Mesothelial cell of epicardium (in vitro differentiated cells): ENCODE results near the gene ENDOV. TPM values are rescaled to one million over a fixed set of nuclear protein-coding genes. Genes with fewer than 3 reads are reported as not detected.

Source experiments
- DNase-seq, 2 experiments: peaks; one replicate each; pipeline ENCODE4 v3.0.0; 2021; ENCODE audit warnings: low spot score in 2 of 2; ENCODE audit not compliant: unreplicated experiment in 2 of 2
- H3K27ac Mint-ChIP-seq: 2 replicates; pipeline ENCODE4 v1.8.0; 2021; ENCODE audit warnings: mixed read lengths
- H3K27me3 Mint-ChIP-seq: 2 replicates; pipeline ENCODE4 v1.8.0; 2021; ENCODE audit warnings: low read depth, mixed read lengths
- H3K36me3 Mint-ChIP-seq: 2 replicates; pipeline ENCODE4 v1.8.0; 2021; ENCODE audit warnings: mixed read lengths
- H3K4me1 Mint-ChIP-seq: 2 replicates; pipeline ENCODE4 v1.8.0; 2021; ENCODE audit warnings: mixed read lengths
- H3K4me3 Mint-ChIP-seq: 2 replicates; pipeline ENCODE4 v1.8.0; 2021; ENCODE audit warnings: mild to moderate bottlenecking, moderate library complexity, mixed read lengths
- H3K9me3 Mint-ChIP-seq: 2 replicates; pipeline ENCODE4 v1.8.0; 2021; ENCODE audit warnings: mixed read lengths
- total RNA-seq: library from RNA; stranded (reverse); gene quantifications from 3 replicates; pipeline ENCODE4 v1.2.1, GENCODE V29; 2021
- TF ChIP-seq, protein P1 (sequence below): fragments of 200-600 bp; sonication (generic); IDR thresholded peaks from one replicate; pipeline ENCODE4 v1.5.0; 2021; ENCODE audit warnings: antibody characterized with exemption; ENCODE audit not compliant: unreplicated experiment

Gene ENDOV
- total RNA-seq, 1 donor from 2014 or later = 43.0 TPM

DNA sequence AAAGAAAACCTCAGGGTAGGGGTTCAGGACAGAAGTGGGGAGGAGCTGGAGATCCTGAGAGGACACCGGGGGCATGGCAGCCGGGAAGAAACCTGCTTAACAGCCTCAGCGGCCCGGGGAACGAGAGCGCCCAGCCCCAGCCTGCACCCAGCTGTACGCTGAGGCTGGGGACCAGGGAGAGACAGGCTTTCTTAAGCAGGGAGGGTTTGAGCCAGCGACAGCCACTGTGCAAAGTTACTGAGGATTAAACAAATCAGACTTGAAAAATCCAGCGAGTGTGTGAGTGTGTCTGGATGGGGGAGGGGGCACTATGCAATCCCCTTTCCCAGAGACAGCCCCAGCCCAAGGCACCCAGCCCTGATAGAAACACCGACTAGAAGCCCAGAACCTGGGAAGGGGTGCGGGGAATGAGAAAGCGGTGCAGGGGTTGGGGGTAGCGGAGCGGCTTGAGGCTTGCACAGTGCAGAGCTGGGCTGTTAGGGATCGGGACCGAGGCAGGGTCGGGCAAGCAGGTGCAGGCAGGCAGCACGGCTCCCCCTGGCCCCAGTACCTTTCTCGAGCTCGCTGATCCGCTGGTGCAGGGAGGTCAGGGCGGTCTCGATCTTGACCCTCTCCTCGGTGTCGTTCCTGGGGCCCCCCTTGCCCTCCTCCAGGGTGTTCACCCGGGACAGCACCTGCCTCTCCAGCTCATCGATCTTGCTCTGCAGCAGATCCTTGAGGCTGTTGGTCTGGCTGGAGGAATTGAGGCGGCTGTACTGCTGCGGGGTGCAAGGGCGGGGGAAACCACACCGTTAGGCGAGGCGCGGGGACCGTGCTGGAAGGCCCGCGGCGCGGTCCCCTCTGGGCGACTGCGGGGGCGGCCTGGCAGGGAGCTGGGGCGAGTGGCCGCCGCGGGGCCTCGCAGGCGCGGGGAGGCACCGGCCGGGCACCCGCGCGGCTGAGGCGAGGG, 60.3 kb downstream of the ENDOV start:
- peak overlapping the region; percentile 49 for H3K4me3 Mint-ChIP-seq
- peaks cover 74% of the 10 kb centered on the region for H3K27me3 Mint-ChIP-seq
- no peaks in the 10 kb centered on the region for H3K36me3 Mint-ChIP-seq
- no peaks in the 10 kb centered on the region for H3K9me3 Mint-ChIP-seq
- H3K27ac Mint-ChIP-seq = no peak overlapping the region
- TF ChIP-seq, protein P1, sequence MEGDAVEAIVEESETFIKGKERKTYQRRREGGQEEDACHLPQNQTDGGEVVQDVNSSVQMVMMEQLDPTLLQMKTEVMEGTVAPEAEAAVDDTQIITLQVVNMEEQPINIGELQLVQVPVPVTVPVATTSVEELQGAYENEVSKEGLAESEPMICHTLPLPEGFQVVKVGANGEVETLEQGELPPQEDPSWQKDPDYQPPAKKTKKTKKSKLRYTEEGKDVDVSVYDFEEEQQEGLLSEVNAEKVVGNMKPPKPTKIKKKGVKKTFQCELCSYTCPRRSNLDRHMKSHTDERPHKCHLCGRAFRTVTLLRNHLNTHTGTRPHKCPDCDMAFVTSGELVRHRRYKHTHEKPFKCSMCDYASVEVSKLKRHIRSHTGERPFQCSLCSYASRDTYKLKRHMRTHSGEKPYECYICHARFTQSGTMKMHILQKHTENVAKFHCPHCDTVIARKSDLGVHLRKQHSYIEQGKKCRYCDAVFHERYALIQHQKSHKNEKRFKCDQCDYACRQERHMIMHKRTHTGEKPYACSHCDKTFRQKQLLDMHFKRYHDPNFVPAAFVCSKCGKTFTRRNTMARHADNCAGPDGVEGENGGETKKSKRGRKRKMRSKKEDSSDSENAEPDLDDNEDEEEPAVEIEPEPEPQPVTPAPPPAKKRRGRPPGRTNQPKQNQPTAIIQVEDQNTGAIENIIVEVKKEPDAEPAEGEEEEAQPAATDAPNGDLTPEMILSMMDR = no peak
- H3K4me1 Mint-ChIP-seq = peaks cover 11% of the 10 kb centered on the region
- DNase-seq = no peak

DNA sequence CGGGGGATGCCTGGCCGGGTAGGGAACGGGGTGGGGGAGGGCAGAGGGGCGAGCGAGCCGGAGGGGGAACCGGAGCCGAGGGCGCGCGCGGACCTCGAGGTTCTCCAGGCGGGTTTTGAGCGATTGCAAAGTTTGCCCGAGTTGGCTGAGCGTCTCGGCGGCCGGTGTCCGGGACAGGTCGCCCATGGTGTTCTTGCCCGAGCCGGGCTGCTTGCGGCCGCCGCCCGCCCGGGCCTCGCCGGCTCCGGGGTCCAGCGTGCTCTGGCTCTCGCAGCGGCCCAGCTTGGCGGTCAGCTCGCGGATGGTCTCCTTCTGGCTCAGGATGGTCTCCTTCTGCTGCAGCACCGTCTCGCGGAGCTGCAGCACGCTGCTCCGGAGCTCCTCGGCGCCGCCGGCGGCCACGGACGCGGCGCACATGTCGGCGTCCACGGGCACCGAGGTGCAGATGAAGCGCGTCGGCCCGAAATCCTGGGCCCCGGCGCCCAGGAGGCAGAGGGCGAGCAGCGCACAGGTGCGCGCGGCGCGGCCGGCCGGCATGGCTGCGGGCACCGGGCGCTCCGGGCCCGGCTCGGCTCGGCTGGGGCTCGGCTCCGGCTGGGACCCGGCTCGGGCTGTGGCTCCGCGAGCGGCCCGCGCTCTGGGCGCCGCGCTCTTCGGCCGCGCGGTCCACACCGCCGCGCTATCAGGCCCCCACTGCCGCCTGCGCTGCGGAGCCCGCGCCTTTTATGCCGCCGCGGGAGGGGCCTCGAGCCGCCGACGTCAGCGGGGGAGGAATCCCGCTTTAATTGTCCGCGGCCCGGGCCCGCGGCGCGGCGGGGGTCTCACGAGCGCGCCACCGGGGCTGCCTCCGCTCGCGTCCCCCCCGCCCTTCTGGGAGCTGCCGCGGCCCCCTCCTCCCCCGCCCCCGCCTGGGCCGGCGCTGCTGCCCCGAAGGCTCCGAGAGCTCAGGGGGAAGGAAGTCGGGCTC, 61.2 kb downstream of the ENDOV start, which contains the start of gene NPTX1:
NPTX1 (minus strand) TSS at position 698 of the 967 bp plus-strand sequence; CDS start at position 537, 161 bp downstream.
- TF ChIP-seq, protein P1 = no peak
- peak in 1 of 2 experiments; percentile 62 for DNase-seq
- H3K9me3 Mint-ChIP-seq = no peaks in the 10 kb centered on the region
- peaks cover 74% of the 10 kb centered on the region for H3K27me3 Mint-ChIP-seq
- peaks cover 11% of the 10 kb centered on the region for H3K4me1 Mint-ChIP-seq
- H3K4me3 Mint-ChIP-seq = peak within 1 kb of the TSS; percentile 49
- no peak within 1 kb of the TSS for H3K27ac Mint-ChIP-seq
- H3K36me3 Mint-ChIP-seq = no peaks in the 10 kb centered on the region

DNA sequence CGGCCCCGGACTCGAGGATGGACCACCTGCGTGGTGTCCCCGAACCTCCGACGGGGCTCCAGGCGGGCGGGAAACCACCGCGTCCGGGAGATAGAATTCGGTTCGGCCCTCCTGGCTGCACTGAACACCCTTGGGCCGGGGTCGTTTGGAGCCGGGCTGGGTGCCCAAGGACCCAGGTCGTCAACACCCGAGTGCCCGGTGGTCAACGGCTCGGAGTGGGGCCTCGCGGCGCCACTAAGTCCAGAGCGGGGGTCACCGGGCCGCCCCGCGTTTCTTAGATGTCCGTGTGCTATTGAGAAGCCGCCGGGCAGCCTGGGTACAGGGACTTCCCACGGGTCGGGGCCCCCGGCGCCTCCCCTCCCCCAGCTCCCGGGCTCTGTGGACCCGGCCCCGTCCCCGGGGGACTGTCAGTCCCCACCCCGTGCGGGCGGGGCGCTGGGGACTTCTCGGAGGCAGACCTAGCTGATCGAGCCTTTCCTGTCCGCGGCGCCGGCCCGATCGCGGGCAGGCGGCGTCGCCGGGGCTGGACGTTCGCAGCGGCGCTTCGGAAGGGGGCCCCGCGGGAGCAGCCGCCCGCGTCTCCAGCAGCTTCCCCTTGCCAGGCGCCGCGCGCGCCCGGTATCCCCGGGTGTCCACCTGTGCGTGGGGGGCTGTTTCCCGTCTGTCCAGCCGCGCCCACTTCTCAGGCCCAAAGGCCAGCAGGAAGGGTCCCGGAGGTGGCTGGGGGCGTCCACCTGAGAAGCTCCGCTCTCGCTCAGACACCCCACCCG, 62.1 kb downstream of the ENDOV start:
- TF ChIP-seq, protein P1 = no peak
- H3K27me3 Mint-ChIP-seq = peaks cover 74% of the 10 kb centered on the region
- no peaks in the 10 kb centered on the region for H3K36me3 Mint-ChIP-seq
- no peak overlapping the region for H3K4me3 Mint-ChIP-seq
- H3K9me3 Mint-ChIP-seq = no peaks in the 10 kb centered on the region
- H3K4me1 Mint-ChIP-seq = peaks cover 11% of the 10 kb centered on the region
- H3K27ac Mint-ChIP-seq = no peak overlapping the region
- DNase-seq = no peak

DNA sequence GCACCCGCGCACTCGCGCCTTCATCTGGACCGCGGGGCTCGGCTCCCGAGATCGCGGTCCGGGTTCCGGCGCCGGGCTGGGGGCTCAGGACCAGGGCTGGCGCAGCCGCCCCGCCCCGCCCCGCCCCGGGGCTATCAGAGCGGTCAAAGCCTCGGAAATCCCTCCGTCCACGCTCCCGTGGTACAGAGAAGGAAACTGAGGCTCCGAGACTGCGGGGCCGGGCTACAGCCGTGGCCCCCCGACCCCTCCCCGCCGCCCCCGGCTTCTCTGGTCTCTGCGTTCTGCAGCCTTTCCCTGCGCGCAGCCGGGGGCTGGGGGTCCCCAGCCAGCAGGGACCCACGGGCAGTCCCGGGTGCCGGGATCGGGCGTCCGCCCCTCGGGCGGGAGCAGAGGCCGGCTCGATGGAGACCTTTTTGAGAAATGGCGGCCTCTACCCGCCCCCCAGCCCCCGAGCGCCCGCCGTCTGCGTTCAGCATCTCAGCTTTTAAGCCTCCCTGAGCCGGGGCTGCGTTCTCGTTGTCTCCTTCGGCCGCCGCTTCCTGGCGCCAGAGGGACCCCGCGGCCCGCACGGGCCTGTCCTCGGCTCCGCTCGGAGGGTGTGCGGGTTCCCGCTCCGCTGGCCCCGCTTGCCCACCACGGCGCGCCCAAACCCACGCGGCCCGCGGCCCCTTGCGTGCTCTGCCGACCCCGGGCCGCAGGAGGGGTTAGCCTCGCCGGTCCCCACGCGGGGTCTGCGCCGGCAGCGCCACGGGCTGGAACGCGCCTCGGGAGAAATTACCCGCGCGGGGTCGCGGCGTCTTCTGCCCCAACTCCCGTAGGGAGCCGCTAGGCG, 62.9 kb downstream of the ENDOV start:
- peaks cover 11% of the 10 kb centered on the region for H3K4me1 Mint-ChIP-seq
- no peaks in the 10 kb centered on the region for H3K36me3 Mint-ChIP-seq
- peak; percentile 52 to 76 for DNase-seq
- TF ChIP-seq, protein P1 = peak; percentile 26
- H3K27me3 Mint-ChIP-seq = peaks cover 74% of the 10 kb centered on the region
- H3K27ac Mint-ChIP-seq = no peak overlapping the region
- H3K9me3 Mint-ChIP-seq = no peaks in the 10 kb centered on the region
- no peak overlapping the region for H3K4me3 Mint-ChIP-seq
